Endothelial cell (in vitro differentiated cells): ENCODE data around the gene CREB3L1. TPM values are rescaled to one million over a fixed set of nuclear protein-coding genes. Genes with fewer than 3 reads are reported as not detected.

Source experiments
- DNase-seq: peaks from one replicate; pipeline ENCODE4 v3.0.0; 2021; ENCODE audit warnings: low spot score
- H3K27ac Mint-ChIP-seq: one replicate; pipeline ENCODE4 v1.8.0; 2021; ENCODE audit warnings: mixed read lengths, inconsistent platforms; ENCODE audit not compliant: unreplicated experiment
- H3K27me3 Mint-ChIP-seq: one replicate; pipeline ENCODE4 v1.8.0; 2021; ENCODE audit warnings: mild to moderate bottlenecking, moderate library complexity, mixed read lengths, inconsistent platforms; ENCODE audit not compliant: unreplicated experiment
- H3K36me3 Mint-ChIP-seq: one replicate; pipeline ENCODE4 v1.8.0; 2021; ENCODE audit warnings: mild to moderate bottlenecking, low read depth, mixed read lengths, inconsistent platforms; ENCODE audit not compliant: unreplicated experiment
- H3K4me1 Mint-ChIP-seq: one replicate; pipeline ENCODE4 v1.8.0; 2021; ENCODE audit warnings: mild to moderate bottlenecking, mixed read lengths, inconsistent platforms; ENCODE audit not compliant: unreplicated experiment
- H3K4me3 Mint-ChIP-seq: one replicate; pipeline ENCODE4 v1.8.0; 2021; ENCODE audit warnings: mild to moderate bottlenecking, mixed read lengths, inconsistent platforms; ENCODE audit not compliant: unreplicated experiment
- H3K9me3 Mint-ChIP-seq: one replicate; pipeline ENCODE4 v1.8.0; 2021; ENCODE audit warnings: mixed read lengths, inconsistent platforms; ENCODE audit not compliant: unreplicated experiment
- CTCF ChIP-seq: fragments of 200-600 bp; sonication (generic); IDR thresholded peaks from one replicate; pipeline ENCODE4 v1.5.0; 2021; ENCODE audit warnings: antibody characterized with exemption; ENCODE audit not compliant: unreplicated experiment
- total RNA-seq: library from RNA; stranded (reverse); fragmentation: NEBNext Ultra II Directional; extraction: Animal tissue kit (Norgen Biotek cat#: 25700); gene quantifications from one replicate; pipeline ENCODE4 v1.2.1, GENCODE V29; 2021; ENCODE audit not compliant: unreplicated experiment

Gene CREB3L1
- total RNA-seq, 1 donor from 2014 or later, result 21.6 TPM

GRCh38 chr11:46236918-46237247 is 40.6 kb upstream of the CREB3L1 start:
- no peaks in the 10 kb centered on the region for H3K9me3 Mint-ChIP-seq
- peaks cover 19% of the 10 kb centered on the region for H3K4me1 Mint-ChIP-seq
- no peak for DNase-seq
- TF ChIP-seq CTCF, result no peak
- no peaks in the 10 kb centered on the region for H3K36me3 Mint-ChIP-seq
- H3K4me3 Mint-ChIP-seq, result peak overlapping the region; percentile 95
- H3K27me3 Mint-ChIP-seq, result peaks cover 14% of the 10 kb centered on the region
- peak overlapping the region; percentile 77 for H3K27ac Mint-ChIP-seq

GRCh38 chr11:46237248-46238077 is 40.0 kb upstream of the CREB3L1 start:
- H3K4me1 Mint-ChIP-seq, result peaks cover 24% of the 10 kb centered on the region
- no peak for TF ChIP-seq CTCF
- H3K4me3 Mint-ChIP-seq, result peak overlapping the region; percentile 95
- peaks cover 14% of the 10 kb centered on the region for H3K27me3 Mint-ChIP-seq
- peak overlapping the region; percentile 77 for H3K27ac Mint-ChIP-seq
- DNase-seq, result peak; percentile 56
- no peaks in the 10 kb centered on the region for H3K36me3 Mint-ChIP-seq
- no peaks in the 10 kb centered on the region for H3K9me3 Mint-ChIP-seq

DNA sequence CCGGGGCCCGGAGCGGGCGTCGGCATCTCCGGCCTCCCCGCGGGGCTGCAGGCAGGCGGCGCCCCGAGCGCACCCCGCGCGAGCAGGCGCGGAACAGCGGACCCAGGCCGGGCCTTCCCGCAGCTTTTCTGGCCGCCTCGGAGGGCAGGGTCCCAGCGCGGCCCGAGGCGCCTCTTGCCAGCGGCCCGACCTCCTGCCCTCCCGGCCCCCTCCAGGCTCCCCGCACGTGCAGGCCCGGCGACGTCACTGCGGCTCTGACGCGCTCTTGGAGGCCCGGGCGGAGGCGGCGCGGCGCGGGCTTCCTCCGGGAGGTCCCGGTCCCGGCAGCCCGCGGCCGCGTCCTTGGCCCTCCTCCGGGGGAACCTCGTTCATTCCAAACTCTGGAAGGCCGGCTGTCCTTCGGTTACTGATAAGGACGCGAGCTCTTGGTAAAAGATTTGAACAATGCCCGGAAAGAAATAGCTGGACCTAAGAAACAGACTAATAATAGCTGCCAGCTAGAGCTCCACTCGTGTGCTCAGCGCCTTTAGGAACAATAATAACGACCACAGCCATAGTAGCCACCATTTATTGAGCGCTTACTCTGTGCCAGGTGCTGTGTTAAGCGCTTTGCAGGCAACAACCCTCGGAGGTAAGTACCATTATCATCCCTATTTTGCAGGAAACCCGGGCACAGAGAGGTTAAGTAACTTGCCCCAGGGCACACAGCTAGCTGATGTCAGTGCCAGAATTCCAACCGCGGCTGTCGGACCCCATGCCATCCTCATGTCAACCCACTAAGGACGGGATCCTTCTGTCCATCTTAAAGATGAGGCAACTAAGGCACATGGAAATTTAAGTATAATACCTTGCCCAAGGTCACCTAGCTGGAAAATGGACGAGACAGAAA is 39.1 kb upstream of the CREB3L1 start:
- DNase-seq, result peak; percentile 77
- H3K4me1 Mint-ChIP-seq, result peaks cover 28% of the 10 kb centered on the region
- H3K27me3 Mint-ChIP-seq, result peaks cover 17% of the 10 kb centered on the region
- H3K4me3 Mint-ChIP-seq, result peak overlapping the region; percentile 72
- no peaks in the 10 kb centered on the region for H3K36me3 Mint-ChIP-seq
- H3K9me3 Mint-ChIP-seq, result no peaks in the 10 kb centered on the region
- peak; percentile 19 for TF ChIP-seq CTCF
- H3K27ac Mint-ChIP-seq, result no peak overlapping the region

DNA sequence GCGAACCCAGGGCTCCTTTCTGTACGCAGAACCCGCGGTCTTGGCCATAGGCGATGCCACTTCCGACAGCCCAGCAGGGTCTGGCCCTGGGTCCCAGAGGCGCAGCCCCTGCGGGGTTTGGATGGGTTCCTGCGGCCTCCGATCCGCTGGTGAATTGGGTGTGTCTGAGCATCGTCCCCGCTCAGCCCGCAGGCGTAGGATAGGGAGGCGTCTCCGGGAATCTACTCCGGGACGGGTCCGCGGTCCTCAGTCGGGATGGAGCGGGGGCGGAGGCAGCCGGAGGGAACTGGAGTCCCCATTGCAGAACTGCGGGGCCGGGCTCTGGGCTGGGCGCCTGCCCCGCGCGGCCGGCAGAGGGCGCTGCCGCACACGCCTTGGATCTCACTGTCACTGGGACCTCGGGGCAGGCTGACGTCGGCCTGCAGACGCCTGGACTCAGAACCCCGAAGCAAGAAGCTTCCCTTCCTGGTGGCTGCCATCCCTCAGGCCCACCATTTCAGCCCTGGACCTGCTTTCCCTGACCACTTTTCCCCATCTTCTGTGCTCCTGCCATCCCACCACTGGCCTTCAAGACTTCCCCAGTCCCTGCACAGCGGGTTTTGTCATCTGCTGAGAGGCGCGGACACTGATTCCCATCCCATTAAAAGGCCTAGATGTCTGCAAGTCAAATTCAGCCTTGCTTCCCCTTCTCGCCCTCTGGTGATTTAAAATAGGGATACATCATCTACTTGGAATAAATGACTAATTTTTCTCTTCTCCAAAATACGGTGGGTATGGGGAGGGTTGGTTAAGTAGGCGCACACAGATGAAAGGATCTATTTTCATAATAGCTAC is 38.3 kb upstream of the CREB3L1 start:
- Mint-ChIP-seq H3K9me3 (no peaks in the 10 kb centered on the region), H3K27me3 (peaks cover 19% of the 10 kb centered on the region), H3K4me1 (peaks cover 28% of the 10 kb centered on the region), H3K27ac (no peak overlapping the region), H3K36me3 (no peaks in the 10 kb centered on the region), H3K4me3 (peak overlapping the region; percentile 88)
- peak; percentile 96 for DNase-seq
- peak; percentile 97 for TF ChIP-seq CTCF
